SK-N-MC (cell line): ENCODE measurements around the gene GBX1.

Source experiments
- DNase-seq: peaks from one replicate; pipeline ENCODE4 v3.0.0-alpha.2; 2011; ENCODE audit warnings: low read depth, low spot score
- H3K27ac ChIP-seq: fragments of 200-600 bp; sonication (generic); 2 replicates; pipeline ENCODE4 v1.5.1; 2016; ENCODE audit warnings: mixed run types
- H3K36me3 ChIP-seq: fragments of 200-600 bp; sonication (generic); 2 replicates; pipeline ENCODE4 v1.6.1; 2017; ENCODE audit warnings: antibody characterized with exemption, low read length, mixed read lengths; ENCODE audit not compliant: insufficient read depth
- H3K4me3 ChIP-seq: fragments of 200-600 bp; sonication (generic); 2 replicates; pipeline ENCODE4 v1.5.1; 2016
- H3K9ac ChIP-seq: fragments of 200-600 bp; sonication (generic); 2 replicates; pipeline ENCODE4 v1.8.0; 2017; ENCODE audit warnings: mixed run types, mixed read lengths; ENCODE audit not compliant: insufficient read length
- H3K9me3 ChIP-seq: fragments of 200-600 bp; sonication (generic); 2 replicates; pipeline ENCODE4 v1.6.1; 2017; ENCODE audit warnings: low read depth, mild to moderate bottlenecking, antibody characterized with exemption, low read length, moderate library complexity, mixed read lengths
- EZH2 ChIP-seq: fragments of 200-600 bp; sonication (generic); IDR thresholded peaks from one replicate; pipeline ENCODE4 v1.6.1; 2017; ENCODE audit warnings: antibody characterized with exemption
- FOXP2 ChIP-seq: optimal IDR thresholded peaks from 2 replicates; pipeline ENCODE3; 2011; ENCODE audit warnings: mild to moderate bottlenecking, moderate library complexity; ENCODE audit not compliant: insufficient read depth; ENCODE audit errors: extremely low read length, control extremely low read depth
- POLR2AphosphoS5 ChIP-seq: IDR thresholded peaks from 2 replicates; pipeline ENCODE4 v1.6.1; 2012; ENCODE audit warnings: mild to moderate bottlenecking, low read depth, low read length, borderline replicate concordance

Gene GBX1

DNA sequence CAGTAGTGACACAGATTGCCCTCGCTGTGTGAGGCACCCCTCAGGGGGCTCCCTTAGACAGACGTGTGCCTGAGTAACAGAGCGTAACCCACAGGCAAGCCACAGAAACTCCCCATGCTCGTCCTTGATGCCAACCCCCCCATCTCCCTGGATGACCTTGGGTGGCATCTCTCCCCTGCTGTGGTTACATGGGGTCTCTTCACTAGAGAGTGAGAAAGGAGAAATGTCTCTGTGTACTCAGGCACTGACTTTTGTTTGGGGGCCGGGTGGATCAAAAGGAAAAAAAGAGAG, 20.7 kb upstream of the GBX1 start:
- no peak for TF ChIP-seq POLR2AphosphoS5
- TF ChIP-seq EZH2 = no peak
- TF ChIP-seq FOXP2 = no peak

GRCh38 chr7:151187409-151188251, 20.1 kb upstream of the GBX1 start:
- TF ChIP-seq EZH2 (no peak), POLR2AphosphoS5 (no peak), FOXP2 (no peak)
- no peaks in the 10 kb centered on the region for H3K36me3 ChIP-seq
- H3K4me3 ChIP-seq = no peak overlapping the region
- no peak overlapping the region for H3K27ac ChIP-seq
- no peaks in the 10 kb centered on the region for H3K9me3 ChIP-seq
- DNase-seq = no peak
- H3K9ac ChIP-seq = no peak overlapping the region

More for the DNA sequence above, 20.7 kb upstream of the GBX1 start:
- Histone ChIP-seq H3K4me3 (no peak overlapping the region), H3K36me3 (no peaks in the 10 kb centered on the region), H3K27ac (no peak overlapping the region), H3K9ac (no peak overlapping the region), H3K9me3 (no peaks in the 10 kb centered on the region)
- DNase-seq = no peak

DNA sequence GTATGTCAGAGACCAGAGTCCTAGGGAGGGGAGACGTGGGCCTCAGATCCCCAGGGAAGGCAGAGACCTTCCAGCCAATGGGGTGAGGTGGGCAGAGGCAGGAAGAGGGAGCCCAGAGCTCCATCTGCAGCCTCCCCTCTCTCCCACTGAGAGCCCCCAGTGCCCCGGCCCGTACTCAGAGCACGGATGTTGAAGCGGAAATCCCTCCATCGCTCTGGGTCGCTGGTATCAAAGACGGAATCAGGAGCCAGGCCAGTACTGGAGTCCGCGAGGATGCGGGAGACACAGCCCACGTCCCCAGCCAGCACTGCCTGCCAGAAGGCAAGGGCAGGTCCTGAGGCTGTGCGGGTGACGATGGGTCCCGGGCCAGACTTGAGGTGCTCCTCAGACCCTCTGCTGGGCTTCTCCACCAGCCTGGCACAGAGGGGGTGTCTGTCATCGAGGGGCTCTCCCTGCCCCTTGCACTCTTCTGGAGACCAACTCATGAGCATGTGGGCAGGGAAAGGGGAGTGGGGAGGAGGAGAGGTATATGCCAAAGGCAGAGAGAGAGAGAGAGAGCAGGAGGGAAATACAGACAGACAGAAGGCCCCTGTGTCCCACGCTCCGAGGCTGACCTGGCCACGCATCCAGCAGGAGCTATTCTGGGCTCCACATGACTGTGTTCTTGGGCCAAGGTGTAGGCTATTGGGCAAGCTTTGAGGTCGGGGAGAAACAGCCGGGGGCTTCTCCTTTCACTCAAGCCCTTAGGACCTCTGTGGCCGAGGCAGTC, 19.3 kb upstream of the GBX1 start, which contains the start of gene ASB10:
TSS of gene ASB10 (minus strand) at position 611 of the 769 bp plus-strand sequence. CDS start at position 491, 120 bp downstream.
- TF ChIP-seq EZH2 (no peak), POLR2AphosphoS5 (no peak), FOXP2 (no peak)
- no peaks in the 10 kb centered on the region for H3K9me3 ChIP-seq
- H3K36me3 ChIP-seq = no peaks in the 10 kb centered on the region
- no peak for DNase-seq
- H3K27ac ChIP-seq = no peak within 1 kb of the TSS
- no peak within 1 kb of the TSS for H3K9ac ChIP-seq
- H3K4me3 ChIP-seq = no peak within 1 kb of the TSS

GRCh38 chr7:151185762-151186639, 18.5 kb upstream of the GBX1 start:
- TF ChIP-seq FOXP2 (no peak), EZH2 (no peak), POLR2AphosphoS5 (no peak)
- H3K27ac ChIP-seq = no peak overlapping the region
- H3K4me3 ChIP-seq = no peak overlapping the region
- H3K36me3 ChIP-seq = no peaks in the 10 kb centered on the region
- H3K9ac ChIP-seq = no peak overlapping the region
- DNase-seq = no peak
- H3K9me3 ChIP-seq = no peaks in the 10 kb centered on the region

DNA sequence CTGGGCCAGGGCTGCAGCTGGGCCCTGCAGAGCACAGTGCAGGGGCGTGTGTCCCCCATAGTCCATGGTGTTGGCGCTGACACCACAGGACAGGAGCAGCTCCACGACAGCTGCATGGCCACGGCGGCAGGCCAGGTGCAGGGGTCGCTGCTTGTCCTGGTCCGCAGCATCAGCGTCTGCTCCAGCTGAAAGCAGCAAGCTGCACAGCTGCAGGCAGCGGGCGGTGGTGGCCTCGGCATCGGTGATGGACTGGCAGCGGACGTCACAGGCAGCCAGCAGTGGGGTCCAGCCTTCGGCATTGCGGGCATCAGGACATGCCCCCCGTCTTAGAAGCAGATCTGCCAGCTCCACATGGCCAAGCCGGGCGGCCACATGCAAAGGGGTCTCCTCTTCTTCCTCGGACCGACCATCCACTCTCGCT, 13.5 kb upstream of the GBX1 start:
- H3K27ac ChIP-seq = no peak overlapping the region
- no peak for TF ChIP-seq FOXP2
- no peak for TF ChIP-seq POLR2AphosphoS5
- TF ChIP-seq EZH2 = no peak
- H3K4me3 ChIP-seq = no peak overlapping the region
- no peaks in the 10 kb centered on the region for H3K36me3 ChIP-seq
- no peak overlapping the region for H3K9ac ChIP-seq
- DNase-seq = no peak
- no peaks in the 10 kb centered on the region for H3K9me3 ChIP-seq

DNA sequence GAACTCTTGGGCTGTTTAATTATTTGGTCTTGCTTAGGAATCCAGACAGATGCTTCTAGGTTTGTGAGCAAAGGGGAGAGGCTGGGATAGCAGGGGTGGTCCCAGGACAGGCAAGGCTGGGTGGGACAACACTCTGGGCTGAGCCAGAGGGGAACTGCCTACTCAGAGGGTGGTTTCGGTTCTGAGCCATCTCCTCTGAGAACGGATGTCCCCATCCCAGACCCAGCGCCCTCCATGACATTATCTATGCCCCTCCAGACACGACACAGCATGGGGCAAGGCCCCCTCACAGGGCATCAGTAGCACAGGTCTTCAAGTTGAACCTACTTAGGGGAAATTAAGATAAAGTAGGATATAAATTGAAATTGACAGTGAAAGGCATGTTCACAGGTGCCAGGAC, 12.5 kb upstream of the GBX1 start:
- DNase-seq = no peak
- no peaks in the 10 kb centered on the region for H3K36me3 ChIP-seq
- no peak overlapping the region for H3K4me3 ChIP-seq
- H3K9me3 ChIP-seq = no peaks in the 10 kb centered on the region
- no peak for TF ChIP-seq EZH2
- no peak for TF ChIP-seq POLR2AphosphoS5
- no peak for TF ChIP-seq FOXP2
- H3K27ac ChIP-seq = no peak overlapping the region
- H3K9ac ChIP-seq = no peak overlapping the region

GRCh38 chr7:151179287-151179860, 11.9 kb upstream of the GBX1 start:
- no peak for TF ChIP-seq FOXP2
- TF ChIP-seq POLR2AphosphoS5 = no peak
- no peak for TF ChIP-seq EZH2
- DNase-seq = no peak
- H3K4me3 ChIP-seq = no peak overlapping the region
- no peaks in the 10 kb centered on the region for H3K9me3 ChIP-seq
- no peaks in the 10 kb centered on the region for H3K36me3 ChIP-seq
- no peak overlapping the region for H3K27ac ChIP-seq
- no peak overlapping the region for H3K9ac ChIP-seq

DNA sequence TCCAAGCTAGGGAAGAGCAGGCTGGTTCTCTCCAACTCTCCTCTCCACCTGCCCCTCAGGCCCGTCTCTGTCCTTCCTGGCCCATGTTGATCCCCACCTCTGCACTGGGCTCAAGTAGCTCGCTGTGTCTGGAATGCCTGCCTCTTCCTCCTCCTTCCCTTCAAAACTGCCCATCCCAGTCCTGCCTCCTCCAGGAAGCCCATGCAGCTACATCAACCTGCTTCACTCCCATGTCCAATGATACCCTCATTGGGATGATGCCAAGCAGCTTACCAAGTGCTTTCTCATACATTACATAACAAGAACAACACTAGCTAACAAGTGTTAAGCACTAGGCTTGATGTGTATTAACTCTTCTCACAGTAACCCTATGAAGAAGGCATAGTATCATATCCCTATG, 11.3 kb upstream of the GBX1 start:
- Histone ChIP-seq H3K9ac (no peak overlapping the region), H3K27ac (no peak overlapping the region), H3K36me3 (no peaks in the 10 kb centered on the region), H3K4me3 (no peak overlapping the region), H3K9me3 (no peaks in the 10 kb centered on the region)
- no peak for DNase-seq
- TF ChIP-seq POLR2AphosphoS5 (no peak), FOXP2 (no peak), EZH2 (no peak)
